Umbilical cord (tissue), 2 donors: ENCODE data around the gene TMEM120B. TPM values are rescaled to one million over a fixed set of nuclear protein-coding genes. Genes with fewer than 3 reads are reported as not detected.
A peak's percentile ranks its signal among the peaks of the same experiment; 100 is the strongest.
"Not testable (repeated sequence)": the region's sequence is repeated elsewhere in the genome, so short reads cannot be mapped to it uniquely, and the experiment has no call there.

Experiments used
- DNase-seq: peaks from one replicate; pipeline ENCODE4 v3.0.0-alpha.2; 2015; ENCODE audit warnings: low spot score
- total RNA-seq: library from RNA; depleted of rRNA; stranded (reverse); fragments of >200 nt; gene quantifications from one replicate; pipeline ENCODE4 v1.2.3, GENCODE V29; 2014; ENCODE audit warnings: low replicate concordance; ENCODE audit not compliant: insufficient read depth

TMEM120B gene
- 3.1 TPM for total RNA-seq

- DNase-seq = peak; percentile 84
These were observed at the start of gene TMEM120B for GRCh38 chr12:121712461-121713256. TMEM120B (plus strand) TSS chr12:121712752; CDS start chr12:121712896, 144 bp downstream.

GRCh38 chr12:121663610-121663929 lies 49.0 kb upstream of the TMEM120B start:
- DNase-seq = no peak

GRCh38 chr12:121666829-121667228 lies 45.7 kb upstream of the TMEM120B start:
- DNase-seq = not testable (repeated sequence)

GRCh38 chr12:121668750-121669520 lies 43.6 kb upstream of the TMEM120B start:
- DNase-seq = peak; percentile 48

DNA sequence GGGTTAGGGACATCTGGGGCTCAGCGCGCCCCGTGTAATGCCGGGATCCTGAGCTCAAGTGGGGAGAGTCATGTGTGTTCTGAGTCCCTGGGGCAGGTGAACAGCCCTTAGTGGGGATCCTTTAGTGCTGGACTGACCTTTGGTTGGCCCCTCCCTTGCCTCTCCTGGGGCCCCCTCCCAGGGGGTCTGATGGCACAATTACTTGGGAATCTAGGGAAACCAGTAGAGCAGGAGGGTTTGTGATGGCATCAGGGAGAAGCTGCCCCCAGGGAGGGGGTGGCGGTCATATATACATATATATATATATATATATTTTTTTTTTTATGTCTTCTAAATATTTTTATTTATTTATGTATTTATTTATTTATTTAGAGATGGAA lies 43.0 kb upstream of the TMEM120B start, which contains the start of gene MORN3:
Gene MORN3, minus strand, starts transcription at position 134 of the 380 bp plus-strand sequence. CDS start 171 bp downstream, outside the sequence.
- DNase-seq = no peak

DNA sequence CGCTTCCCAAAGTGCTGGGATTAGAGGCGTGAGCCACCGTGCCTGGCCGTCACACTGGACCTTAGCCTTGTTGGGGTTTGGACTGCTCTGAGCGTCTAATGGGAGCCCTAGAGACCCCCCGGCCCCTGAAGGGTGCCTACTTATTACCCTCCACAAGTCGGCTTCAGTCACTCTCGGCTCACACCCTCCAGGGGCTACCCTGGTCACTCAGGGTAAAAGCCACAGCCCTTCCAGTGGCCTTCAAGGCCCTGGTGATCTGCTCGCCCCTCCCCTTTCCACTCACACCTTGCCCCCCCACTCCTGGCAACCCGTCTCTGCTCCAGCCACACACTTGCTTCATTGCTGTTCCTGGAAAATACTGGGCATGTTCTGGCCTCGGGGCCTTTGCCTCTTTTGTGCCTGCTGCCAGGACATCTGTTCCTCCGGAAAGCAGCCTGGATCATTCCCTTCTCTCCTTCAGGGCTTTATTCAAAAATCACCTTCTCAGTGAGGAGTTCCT lies 39.5 kb upstream of the TMEM120B start:
- no peak for DNase-seq

DNA sequence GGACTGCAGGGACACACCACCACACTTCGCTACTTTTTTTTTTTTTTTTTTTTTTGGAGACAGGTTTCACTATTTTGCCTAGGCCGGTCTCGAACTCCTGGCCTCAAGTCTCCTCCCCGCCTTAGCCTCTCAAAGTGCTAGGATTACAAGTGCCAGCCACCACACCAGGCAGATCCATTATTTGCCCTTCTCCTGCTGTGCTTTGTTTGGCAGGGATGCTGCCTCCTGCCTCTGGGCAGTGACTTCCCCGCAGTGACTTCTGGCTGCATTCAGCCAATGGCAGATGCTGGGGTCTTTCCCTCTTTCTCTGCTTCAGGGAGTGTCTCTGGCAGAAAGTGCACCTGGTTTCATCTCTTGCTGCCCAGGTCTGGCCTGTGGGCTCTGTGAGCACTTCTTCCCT lies 36.4 kb upstream of the TMEM120B start:
- no peak for DNase-seq

DNA sequence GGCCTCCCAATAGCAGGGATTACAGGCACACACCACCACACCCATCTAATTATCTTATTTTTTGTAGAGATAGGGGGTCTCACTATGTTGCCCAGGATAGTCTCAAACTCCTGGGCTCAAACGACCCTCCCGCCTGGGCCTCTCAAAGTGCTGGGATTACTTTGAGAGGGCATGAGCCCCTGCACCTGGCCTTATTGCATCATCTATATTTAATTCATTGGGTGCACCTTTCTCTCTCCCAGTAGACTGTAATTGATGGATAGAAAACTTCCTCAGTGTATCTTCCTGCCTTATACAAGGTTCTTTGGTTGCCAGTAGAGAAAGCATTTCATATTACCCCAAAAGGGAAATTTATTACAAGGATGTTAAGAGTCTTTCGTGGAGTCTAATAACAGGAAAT lies 34.2 kb upstream of the TMEM120B start:
- DNase-seq = no peak

- peak; percentile 47 for DNase-seq
These were observed 33.7 kb upstream of the TMEM120B start for GRCh38 chr12:121678716-121679300.

GRCh38 chr12:121679661-121680197 lies 32.8 kb upstream of the TMEM120B start:
- DNase-seq = not testable (repeated sequence)

DNA sequence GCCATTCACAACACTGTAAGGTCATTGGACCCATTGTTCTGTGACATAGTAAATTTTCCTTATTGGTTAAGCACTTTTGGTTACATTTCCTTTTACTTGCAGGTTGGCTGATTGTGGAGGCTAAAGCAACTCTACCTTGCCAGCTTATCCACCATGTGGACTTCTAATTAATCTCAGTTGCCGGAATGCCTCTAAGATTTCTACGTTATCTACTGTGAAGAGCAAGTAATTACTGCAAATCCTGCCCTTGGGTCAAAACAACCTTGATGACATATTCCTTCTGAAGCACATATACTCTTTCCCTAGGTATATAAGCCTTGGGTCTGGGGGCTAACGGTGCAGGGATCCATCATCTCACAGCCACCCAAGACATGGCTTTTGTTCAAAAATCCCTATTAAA lies 23.6 kb upstream of the TMEM120B start:
- DNase-seq = no peak

GRCh38 chr12:121689430-121689829 lies 23.1 kb upstream of the TMEM120B start:
- DNase-seq = no peak

DNA sequence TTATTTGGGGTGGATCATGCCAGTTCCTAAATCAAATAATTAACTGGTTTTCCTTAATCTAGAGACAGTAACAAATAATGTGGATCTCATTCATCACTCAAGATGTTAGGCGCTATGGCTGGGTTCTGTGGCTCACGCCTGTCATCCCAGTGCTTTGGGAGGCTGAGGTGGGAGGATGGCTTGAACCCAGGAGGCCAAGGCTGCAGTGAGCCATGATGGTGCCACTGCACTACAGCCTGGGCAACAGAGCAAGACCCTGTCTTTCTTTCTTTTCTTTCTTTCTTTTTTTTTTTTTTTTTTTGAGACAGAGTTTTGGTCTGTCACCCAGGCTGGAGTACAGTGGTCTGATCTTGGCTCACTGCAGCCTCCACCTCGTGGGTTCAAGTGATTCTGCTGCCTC lies 19.8 kb upstream of the TMEM120B start:
- not testable (repeated sequence) for DNase-seq

- no peak for DNase-seq
These were observed 19.3 kb upstream of the TMEM120B start for GRCh38 chr12:121693155-121693687.

- peak; percentile 66 for DNase-seq
These were observed 15.4 kb upstream of the TMEM120B start for GRCh38 chr12:121697093-121697698.

DNA sequence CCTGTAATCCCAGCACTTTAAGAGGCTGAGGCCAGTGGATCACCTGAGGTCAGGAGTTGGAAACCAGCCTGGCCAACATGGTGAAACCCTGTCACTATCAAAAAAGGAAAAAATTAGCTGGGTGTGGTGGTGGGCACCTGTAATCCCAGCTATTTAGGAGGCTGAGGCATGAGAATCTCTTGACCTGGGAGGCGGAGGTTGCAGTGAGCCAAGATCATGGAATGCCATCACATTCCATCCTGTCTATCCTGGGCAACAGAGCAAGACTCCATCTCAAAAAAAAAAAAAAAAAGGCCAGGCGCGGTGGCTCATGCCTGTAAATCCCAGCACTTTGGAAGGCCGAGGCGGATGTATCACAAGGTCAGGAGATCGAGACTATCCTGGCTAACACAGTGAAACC lies 14.7 kb upstream of the TMEM120B start:
- DNase-seq = not testable (repeated sequence)

DNA sequence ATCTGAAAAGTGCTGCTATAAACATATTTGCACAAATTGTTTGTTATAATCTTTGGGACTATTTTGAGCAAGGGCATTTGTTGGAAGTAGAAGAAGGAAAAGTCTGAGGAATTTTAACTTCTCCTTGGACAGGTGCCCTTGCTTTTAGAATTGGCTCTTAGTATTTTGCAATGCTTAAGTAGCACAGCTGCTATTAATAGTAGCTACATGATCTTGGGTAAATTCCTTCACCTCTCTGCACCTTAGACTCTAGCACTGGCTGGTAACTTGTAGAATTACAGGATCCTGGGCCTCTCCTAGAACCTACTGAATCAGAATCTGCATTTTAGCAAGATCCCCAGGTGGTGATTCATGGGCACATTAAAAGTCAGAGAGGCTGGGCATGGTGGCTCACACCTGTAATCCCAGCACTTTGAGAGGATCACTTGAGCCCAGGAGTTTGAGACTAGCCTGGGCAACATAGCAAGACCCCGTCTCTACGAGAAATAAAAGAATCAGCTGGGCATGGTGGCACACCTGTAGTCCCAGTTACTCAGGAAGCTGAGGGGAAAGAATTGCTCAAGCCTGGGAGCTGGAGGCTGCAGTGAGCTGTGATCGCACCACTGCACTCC lies 10.8 kb upstream of the TMEM120B start:
- no peak for DNase-seq

DNA sequence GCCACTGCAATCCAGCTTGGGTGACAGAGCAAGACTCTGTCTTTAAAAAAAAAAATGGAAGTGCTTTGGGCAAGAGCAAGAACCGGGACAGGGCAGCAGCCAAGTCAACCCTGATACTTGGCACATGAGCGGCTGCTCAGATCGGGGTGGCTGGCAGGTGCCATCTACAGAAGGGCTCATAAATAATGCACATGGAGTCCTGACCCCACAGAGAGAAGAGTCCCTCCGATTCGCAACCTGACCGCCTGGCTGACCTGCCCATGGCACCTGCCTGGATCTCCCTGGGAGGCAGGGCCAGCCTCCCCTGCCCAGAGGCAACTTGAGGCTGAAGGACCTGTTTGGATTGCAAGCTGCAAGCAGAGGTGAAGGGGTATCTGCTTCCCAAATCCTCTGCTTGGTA lies 9.6 kb upstream of the TMEM120B start:
- DNase-seq = no peak

DNA sequence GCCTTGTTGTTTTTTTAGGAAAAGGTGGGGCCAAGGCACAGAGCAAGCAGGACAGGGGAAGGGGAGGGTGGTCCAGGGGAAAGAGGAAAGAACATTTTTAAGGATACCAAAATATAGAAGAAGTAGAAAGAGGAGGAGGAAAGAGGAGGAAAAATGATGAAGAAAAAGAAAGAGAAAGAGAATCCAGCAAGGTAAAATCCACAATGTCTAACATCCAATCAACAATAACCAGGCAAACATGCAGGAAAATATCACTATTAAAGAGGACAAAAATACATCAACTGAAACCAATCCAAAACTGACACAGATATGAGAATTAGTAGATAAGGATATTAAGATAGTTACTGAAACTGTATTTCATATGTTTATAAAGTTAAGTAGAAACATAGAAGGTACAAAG lies 7.0 kb upstream of the TMEM120B start:
- no peak for DNase-seq

- DNase-seq = no peak
These were observed 4.1 kb upstream of the TMEM120B start for GRCh38 chr12:121708313-121709063.
